Activated naive CD8-positive, alpha-beta T cell treated with anti-CD3 and anti-CD28 coated beads for 36 hours (primary cell): ENCODE measurements around the gene RIMBP2. TPM values are rescaled to one million over a fixed set of nuclear protein-coding genes. Genes with fewer than 3 reads are reported as not detected.
"Not testable (repeated sequence)": the region's sequence is repeated elsewhere in the genome, so short reads cannot be mapped to it uniquely, and the experiment has no call there.

Source experiments
- DNase-seq: peaks from one replicate; pipeline ENCODE4 v3.0.0; 2021
- H3K27ac Mint-ChIP-seq: one replicate; pipeline ENCODE4 v1.8.0; 2022; ENCODE audit warnings: mild to moderate bottlenecking, moderate library complexity, mixed read lengths
- H3K27me3 Mint-ChIP-seq: one replicate; pipeline ENCODE4 v1.8.0; 2022; ENCODE audit warnings: mild to moderate bottlenecking, mixed read lengths
- H3K36me3 Mint-ChIP-seq: one replicate; pipeline ENCODE4 v1.8.0; 2021; ENCODE audit warnings: mild to moderate bottlenecking, mixed read lengths
- H3K4me1 Mint-ChIP-seq: one replicate; pipeline ENCODE4 v1.8.0; 2021; ENCODE audit warnings: mixed read lengths
- H3K4me3 Mint-ChIP-seq: one replicate; pipeline ENCODE4 v1.8.0; 2022; ENCODE audit warnings: mild to moderate bottlenecking, moderate library complexity, mixed read lengths
- H3K9me3 Mint-ChIP-seq: one replicate; pipeline ENCODE4 v1.8.0; 2022; ENCODE audit warnings: mixed read lengths
- total RNA-seq, 2 experiments: library from RNA; stranded (reverse); gene quantifications; one replicate each; pipeline ENCODE4 v1.2.3, GENCODE V29; 2021

RIMBP2 gene
- total RNA-seq, result not detected

- Mint-ChIP-seq H3K27me3 (peaks cover 71% of the 10 kb centered on the region), H3K36me3 (no peaks in the 10 kb centered on the region), H3K27ac (no peak within 1 kb of the TSS), H3K4me1 (peaks cover 10% of the 10 kb centered on the region), H3K4me3 (no peak within 1 kb of the TSS), H3K9me3 (no peaks in the 10 kb centered on the region)
- DNase-seq, result no peak
Observed at GRCh38 chr12:130715998-130716968, at the start of gene RIMBP2. TSS of gene RIMBP2 (minus strand) at chr12:130716299. CDS start at chr12:130479013, 237,286 bp downstream.

- Mint-ChIP-seq H3K4me3 (no peak overlapping the region), H3K4me1 (peaks cover 15% of the 10 kb centered on the region), H3K27ac (no peak overlapping the region), H3K27me3 (no peaks in the 10 kb centered on the region), H3K36me3 (no peaks in the 10 kb centered on the region), H3K9me3 (no peaks in the 10 kb centered on the region)
- DNase-seq, result no peak
Observed at GRCh38 chr12:130765186-130765659, 49.1 kb upstream of the RIMBP2 start.

DNA sequence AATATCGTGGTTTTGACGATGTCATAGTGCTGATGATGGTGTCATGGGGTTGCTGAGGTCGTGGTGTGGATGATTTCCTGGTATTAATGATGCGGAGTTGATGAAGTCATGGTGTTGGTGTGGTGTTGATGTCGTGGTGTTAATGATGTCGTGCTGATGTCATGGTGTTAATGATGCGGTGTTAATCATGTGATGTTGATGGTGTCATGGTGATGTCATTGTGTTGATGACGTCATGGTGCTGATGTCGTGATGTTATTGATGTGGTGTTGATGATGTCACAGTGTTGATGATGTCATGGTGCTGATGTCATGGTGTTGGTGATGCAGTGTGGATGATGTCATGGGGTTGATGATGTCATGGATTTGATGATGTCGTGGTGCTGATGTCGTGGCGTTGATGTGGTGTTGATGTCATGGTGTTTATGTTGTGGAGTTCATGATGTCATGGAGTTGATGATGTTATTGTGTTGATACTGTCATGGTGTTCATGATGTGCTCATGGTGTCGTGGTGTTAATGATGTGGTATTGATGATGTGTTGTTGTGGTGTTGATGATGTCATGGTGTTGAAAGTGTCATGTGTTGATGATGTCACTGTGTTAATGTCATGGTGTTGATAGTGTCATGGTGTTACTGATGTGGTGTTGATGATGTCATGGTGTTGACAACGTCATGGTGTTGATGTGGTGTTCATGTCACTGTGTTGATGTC lies 48.5 kb upstream of the RIMBP2 start:
- H3K9me3 Mint-ChIP-seq, result no peaks in the 10 kb centered on the region
- no peaks in the 10 kb centered on the region for H3K27me3 Mint-ChIP-seq
- H3K27ac Mint-ChIP-seq, result no peak overlapping the region
- peak; percentile 56 for DNase-seq
- no peaks in the 10 kb centered on the region for H3K36me3 Mint-ChIP-seq
- H3K4me1 Mint-ChIP-seq, result peaks cover 20% of the 10 kb centered on the region
- no peak overlapping the region for H3K4me3 Mint-ChIP-seq

- no peaks in the 10 kb centered on the region for H3K9me3 Mint-ChIP-seq
- H3K4me1 Mint-ChIP-seq, result peaks cover 20% of the 10 kb centered on the region
- DNase-seq, result no peak
- no peak overlapping the region for H3K4me3 Mint-ChIP-seq
- no peaks in the 10 kb centered on the region for H3K27me3 Mint-ChIP-seq
- no peak overlapping the region for H3K27ac Mint-ChIP-seq
- H3K36me3 Mint-ChIP-seq, result no peaks in the 10 kb centered on the region
Observed at GRCh38 chr12:130764073-130764472, 48.0 kb upstream of the RIMBP2 start.

DNA sequence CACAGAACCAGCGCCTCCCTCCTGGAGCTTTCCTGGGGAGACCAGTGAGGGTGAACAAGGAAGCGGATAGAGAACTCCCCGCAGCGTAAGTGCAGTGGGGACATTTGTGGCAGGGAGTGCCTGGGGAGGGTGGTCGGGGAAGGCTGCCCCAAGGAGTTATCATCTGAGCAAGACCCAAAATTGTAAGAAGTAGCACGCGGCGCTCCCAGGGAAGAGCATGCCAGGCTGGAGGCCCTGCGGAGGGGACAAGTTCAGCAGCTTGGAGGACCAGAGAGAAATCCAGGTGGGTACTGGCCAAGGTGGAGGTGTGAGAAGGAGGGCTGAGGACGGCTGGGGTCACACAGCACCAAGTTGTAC lies 46.2 kb upstream of the RIMBP2 start:
- Mint-ChIP-seq H3K36me3 (no peaks in the 10 kb centered on the region), H3K27ac (no peak overlapping the region), H3K9me3 (no peaks in the 10 kb centered on the region), H3K27me3 (no peaks in the 10 kb centered on the region), H3K4me3 (no peak overlapping the region), H3K4me1 (peaks cover 20% of the 10 kb centered on the region)
- no peak for DNase-seq

DNA sequence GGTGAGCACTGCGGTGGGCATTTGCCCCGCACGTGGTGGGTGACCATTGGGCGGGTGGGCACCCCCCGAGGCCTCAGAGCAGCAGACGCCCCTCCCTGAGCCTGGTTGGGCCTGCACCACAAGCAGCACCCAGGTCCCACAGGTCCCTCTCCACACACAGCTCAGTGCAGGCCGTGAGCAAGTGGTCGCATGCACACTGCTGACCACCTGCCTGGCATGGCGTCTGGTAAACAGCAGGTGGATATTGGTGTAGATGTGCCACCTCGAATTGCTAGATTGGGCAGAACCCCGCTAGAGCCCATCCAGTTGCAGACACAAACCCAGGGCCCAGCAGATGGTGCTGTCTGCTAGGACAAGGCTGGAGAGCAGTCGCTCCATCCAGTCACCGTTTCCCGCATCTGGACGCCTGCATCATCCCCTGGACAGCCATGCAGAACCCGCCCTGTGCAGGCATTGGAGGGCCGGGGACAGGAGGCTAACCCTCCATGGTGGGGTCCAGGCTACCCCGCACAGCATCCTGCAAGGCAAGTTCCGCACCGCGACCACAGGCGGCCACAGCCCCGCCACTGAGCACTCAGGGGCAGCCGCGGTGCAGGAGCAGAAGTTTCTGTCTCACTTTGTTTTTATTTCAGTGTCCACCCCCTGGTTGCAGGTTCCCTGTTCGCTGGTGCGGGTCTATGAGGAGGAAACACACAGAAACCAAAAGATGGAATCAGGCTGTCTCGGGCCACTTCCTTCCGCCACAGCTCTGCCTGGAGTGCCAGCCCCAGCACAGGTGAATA lies 45.6 kb upstream of the RIMBP2 start:
- peak; percentile 62 for DNase-seq
- no peak overlapping the region for H3K27ac Mint-ChIP-seq
- no peaks in the 10 kb centered on the region for H3K36me3 Mint-ChIP-seq
- H3K4me1 Mint-ChIP-seq, result peaks cover 20% of the 10 kb centered on the region
- no peaks in the 10 kb centered on the region for H3K9me3 Mint-ChIP-seq
- no peak overlapping the region for H3K4me3 Mint-ChIP-seq
- no peaks in the 10 kb centered on the region for H3K27me3 Mint-ChIP-seq

DNA sequence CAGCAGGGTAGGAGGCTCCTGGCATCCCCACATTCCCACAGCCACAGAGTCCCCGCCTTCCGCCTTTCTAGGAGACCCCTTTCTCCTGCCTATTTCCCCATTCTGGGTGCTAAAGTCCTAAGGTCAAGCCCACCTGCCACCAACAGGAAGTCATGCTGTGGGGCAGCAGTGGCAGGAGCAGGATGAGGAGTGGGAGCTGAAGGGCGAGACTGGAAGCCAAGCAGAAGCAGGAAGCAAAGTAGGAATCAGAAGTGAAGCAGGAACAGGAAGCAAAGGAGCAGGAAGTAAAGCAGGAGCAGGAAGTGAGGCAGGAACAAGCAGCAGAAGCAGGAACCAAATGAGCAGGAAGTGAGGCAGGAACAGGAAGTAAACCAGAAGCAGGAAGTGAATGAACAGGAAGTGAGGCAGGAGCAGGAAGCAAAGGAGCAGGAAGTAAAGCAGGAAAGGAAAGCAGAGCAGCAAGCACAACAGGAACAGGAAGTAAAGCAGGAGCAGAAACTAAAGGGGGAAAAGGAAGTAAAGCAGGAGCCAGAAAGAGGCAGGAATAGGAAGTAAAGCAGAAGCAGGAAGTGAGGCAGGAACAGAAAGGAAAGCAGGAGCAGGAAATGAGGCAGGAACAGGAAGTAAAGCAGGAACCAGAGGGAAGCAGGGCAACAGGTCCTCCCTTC lies 38.3 kb upstream of the RIMBP2 start:
- peaks cover 8% of the 10 kb centered on the region for H3K9me3 Mint-ChIP-seq
- peak overlapping the region; percentile 50 for H3K4me3 Mint-ChIP-seq
- H3K36me3 Mint-ChIP-seq, result peaks cover 8% of the 10 kb centered on the region
- no peak for DNase-seq
- H3K27me3 Mint-ChIP-seq, result no peaks in the 10 kb centered on the region
- peaks cover 9% of the 10 kb centered on the region for H3K4me1 Mint-ChIP-seq
- peak overlapping the region; percentile 86 for H3K27ac Mint-ChIP-seq

DNA sequence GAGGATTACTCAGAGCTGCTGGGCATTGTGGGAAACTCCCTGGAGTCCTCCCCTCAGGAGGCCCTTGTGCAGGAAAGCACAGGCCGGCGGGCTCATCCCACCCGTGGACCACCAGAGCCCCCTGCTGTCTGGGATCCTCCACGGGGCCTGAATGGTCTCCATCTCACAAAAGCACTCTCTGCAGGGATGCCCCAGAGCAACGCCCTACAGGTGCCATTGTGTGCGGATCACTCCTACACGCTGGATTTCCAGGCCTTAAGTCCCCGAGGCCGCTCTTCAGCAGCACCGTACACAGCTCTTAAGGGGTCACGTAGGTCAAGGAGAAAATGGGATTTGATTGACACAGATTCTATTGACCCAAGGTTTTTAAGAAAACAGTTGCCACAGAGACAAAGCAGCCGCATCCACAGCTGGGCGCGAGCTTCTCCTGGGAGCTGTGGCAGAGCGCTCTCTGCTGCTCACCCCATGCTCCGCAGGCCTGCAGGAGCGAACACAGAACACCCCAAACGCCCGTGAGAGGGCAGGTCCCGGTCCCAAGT lies 36.7 kb upstream of the RIMBP2 start:
- H3K27ac Mint-ChIP-seq, result no peak overlapping the region
- peaks cover 6% of the 10 kb centered on the region for H3K27me3 Mint-ChIP-seq
- H3K4me3 Mint-ChIP-seq, result no peak overlapping the region
- no peak for DNase-seq
- H3K36me3 Mint-ChIP-seq, result peaks cover 8% of the 10 kb centered on the region
- peaks cover 8% of the 10 kb centered on the region for H3K9me3 Mint-ChIP-seq
- peaks cover 14% of the 10 kb centered on the region for H3K4me1 Mint-ChIP-seq

DNA sequence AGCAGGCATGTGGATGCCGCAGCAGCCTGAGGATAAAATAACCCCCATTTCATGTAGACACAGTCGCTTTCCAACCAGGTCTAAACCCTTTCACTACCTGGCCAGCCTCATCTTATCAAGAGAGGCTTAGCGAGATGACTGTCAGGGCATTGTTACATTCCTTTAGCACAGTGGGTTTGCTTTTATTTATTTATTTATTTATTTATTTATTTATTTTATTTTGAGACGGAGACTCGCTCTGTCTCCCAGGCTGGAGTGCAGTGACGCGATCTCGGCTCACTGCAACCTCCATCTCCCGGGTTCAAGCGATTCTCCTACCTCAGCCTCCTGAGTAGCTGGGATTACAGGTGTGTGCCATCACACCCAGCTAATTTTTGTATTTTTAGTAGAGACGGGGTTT lies 35.9 kb upstream of the RIMBP2 start:
- DNase-seq, H3K4me3 Mint-ChIP-seq, H3K27ac Mint-ChIP-seq, H3K36me3 Mint-ChIP-seq, H3K9me3 Mint-ChIP-seq: not testable (repeated sequence)
- Mint-ChIP-seq H3K27me3 (peaks cover 13% of the 10 kb centered on the region), H3K4me1 (peaks cover 14% of the 10 kb centered on the region)

DNA sequence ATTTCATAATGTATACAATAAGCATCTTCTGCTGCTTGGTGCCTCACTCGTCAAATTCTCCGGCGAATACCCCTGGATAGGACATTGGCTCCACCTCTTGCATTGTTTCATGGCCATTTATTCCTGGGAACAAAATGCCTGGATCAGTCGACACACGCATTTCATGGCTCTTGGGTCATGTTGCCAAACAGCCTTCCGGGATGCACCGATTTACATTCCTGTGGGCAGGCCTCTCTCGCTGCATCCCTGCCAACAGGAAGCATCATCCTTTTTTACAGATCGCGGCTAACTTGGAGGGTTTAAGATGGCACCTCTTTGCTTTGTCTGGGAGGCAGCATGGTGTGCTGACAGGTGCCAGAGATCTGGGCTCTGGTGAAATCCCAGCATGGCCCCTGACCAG lies 32.7 kb upstream of the RIMBP2 start:
- peaks cover 16% of the 10 kb centered on the region for H3K27me3 Mint-ChIP-seq
- no peaks in the 10 kb centered on the region for H3K36me3 Mint-ChIP-seq
- DNase-seq, result no peak
- no peak overlapping the region for H3K27ac Mint-ChIP-seq
- peaks cover 9% of the 10 kb centered on the region for H3K4me1 Mint-ChIP-seq
- no peak overlapping the region for H3K4me3 Mint-ChIP-seq
- peaks cover 2% of the 10 kb centered on the region for H3K9me3 Mint-ChIP-seq

DNA sequence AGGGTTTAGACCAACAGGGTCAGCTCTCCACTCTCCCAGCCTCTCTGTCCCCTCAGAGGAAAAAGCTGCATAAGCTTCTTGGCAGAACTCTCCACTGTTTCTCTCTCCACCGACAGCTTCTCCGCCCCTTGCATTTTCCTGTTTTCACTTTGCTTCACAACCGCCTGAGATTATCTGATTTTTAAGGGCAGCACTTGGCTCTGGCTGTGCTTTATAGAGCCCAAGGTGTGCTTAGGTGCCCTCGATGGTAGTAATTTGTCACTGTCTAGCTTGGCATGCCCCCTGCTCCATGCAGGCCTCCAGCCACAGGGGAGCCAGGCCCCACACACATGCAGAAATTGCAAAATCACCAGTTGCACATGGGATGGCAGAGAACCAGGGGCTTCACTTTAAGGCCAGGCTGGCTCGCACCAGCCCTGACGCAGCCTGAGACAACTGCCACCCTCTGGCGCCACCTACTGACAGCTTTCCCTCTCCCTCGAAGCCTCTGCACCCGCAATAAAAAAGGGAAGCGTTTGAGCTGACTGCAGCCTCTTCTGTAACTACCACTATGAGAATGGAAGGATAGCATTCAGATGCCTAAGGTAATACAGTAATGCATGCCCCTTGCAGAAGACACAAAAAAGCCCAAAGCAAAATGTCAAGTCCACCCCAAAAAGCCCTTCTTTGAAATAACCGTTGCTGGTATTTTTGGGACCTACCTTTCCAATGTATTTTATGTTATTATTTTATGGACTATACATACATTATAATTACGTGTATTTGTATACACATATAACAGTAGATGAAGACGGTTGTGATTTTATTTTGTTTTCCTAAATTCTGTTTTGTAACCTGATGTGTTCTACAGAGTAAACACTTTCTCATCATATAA lies 32.0 kb upstream of the RIMBP2 start:
- peak; percentile 70 for DNase-seq
- Mint-ChIP-seq H3K27ac (no peak overlapping the region), H3K36me3 (no peaks in the 10 kb centered on the region), H3K9me3 (no peaks in the 10 kb centered on the region), H3K4me3 (no peak overlapping the region), H3K4me1 (peaks cover 9% of the 10 kb centered on the region), H3K27me3 (peaks cover 16% of the 10 kb centered on the region)

GRCh38 chr12:130746546-130746945 lies 30.4 kb upstream of the RIMBP2 start:
- peaks cover 21% of the 10 kb centered on the region for H3K27me3 Mint-ChIP-seq
- H3K4me3 Mint-ChIP-seq, result no peak overlapping the region
- no peak for DNase-seq
- H3K36me3 Mint-ChIP-seq, result no peaks in the 10 kb centered on the region
- H3K9me3 Mint-ChIP-seq, result no peaks in the 10 kb centered on the region
- H3K27ac Mint-ChIP-seq, result no peak overlapping the region
- H3K4me1 Mint-ChIP-seq, result peaks cover 5% of the 10 kb centered on the region

GRCh38 chr12:130745921-130746320 lies 29.8 kb upstream of the RIMBP2 start:
- Mint-ChIP-seq H3K4me3 (no peak overlapping the region), H3K9me3 (no peaks in the 10 kb centered on the region), H3K36me3 (no peaks in the 10 kb centered on the region), H3K27me3 (peaks cover 27% of the 10 kb centered on the region), H3K4me1 (peaks cover 5% of the 10 kb centered on the region), H3K27ac (no peak overlapping the region)
- no peak for DNase-seq
